GM12874 (cell line): ENCODE results near the gene GUK1.

Source experiments
- TF ChIP-seq, protein P1 (sequence below): IDR thresholded peaks from 2 replicates; pipeline ENCODE4 v1.5.1; 2011; ENCODE audit warnings: low read depth, mild to moderate bottlenecking, control low read depth, low read length, moderate library complexity; ENCODE audit not compliant: insufficient read depth

GUK1 gene

DNA sequence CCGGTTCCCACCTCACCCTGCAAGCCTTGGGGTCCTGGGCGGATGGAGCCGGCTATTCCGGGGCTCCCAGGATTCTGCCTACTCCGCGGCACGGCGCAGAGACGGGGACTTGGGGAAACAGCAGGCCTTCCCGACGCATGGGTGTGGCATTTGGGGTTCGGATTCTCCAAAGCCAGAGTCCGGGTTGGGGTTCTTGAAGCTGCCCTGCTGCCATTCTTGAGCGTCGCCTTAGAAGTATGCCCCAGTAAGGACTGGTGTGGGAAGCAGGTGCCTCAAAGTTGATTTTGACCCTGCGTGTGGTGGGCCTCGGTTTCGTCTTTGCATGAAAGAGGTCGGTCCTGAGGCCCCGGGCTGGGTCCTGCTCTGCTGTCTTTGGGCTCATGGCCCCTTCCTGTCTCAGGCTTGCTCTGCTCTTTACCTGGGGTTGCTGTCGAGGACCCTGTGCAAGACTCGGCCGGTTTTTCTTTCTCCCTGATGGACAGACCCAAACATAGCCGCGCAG lies 696 bp downstream of the GUK1 start:
- TF ChIP-seq, protein P1, sequence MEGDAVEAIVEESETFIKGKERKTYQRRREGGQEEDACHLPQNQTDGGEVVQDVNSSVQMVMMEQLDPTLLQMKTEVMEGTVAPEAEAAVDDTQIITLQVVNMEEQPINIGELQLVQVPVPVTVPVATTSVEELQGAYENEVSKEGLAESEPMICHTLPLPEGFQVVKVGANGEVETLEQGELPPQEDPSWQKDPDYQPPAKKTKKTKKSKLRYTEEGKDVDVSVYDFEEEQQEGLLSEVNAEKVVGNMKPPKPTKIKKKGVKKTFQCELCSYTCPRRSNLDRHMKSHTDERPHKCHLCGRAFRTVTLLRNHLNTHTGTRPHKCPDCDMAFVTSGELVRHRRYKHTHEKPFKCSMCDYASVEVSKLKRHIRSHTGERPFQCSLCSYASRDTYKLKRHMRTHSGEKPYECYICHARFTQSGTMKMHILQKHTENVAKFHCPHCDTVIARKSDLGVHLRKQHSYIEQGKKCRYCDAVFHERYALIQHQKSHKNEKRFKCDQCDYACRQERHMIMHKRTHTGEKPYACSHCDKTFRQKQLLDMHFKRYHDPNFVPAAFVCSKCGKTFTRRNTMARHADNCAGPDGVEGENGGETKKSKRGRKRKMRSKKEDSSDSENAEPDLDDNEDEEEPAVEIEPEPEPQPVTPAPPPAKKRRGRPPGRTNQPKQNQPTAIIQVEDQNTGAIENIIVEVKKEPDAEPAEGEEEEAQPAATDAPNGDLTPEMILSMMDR: no peak

DNA sequence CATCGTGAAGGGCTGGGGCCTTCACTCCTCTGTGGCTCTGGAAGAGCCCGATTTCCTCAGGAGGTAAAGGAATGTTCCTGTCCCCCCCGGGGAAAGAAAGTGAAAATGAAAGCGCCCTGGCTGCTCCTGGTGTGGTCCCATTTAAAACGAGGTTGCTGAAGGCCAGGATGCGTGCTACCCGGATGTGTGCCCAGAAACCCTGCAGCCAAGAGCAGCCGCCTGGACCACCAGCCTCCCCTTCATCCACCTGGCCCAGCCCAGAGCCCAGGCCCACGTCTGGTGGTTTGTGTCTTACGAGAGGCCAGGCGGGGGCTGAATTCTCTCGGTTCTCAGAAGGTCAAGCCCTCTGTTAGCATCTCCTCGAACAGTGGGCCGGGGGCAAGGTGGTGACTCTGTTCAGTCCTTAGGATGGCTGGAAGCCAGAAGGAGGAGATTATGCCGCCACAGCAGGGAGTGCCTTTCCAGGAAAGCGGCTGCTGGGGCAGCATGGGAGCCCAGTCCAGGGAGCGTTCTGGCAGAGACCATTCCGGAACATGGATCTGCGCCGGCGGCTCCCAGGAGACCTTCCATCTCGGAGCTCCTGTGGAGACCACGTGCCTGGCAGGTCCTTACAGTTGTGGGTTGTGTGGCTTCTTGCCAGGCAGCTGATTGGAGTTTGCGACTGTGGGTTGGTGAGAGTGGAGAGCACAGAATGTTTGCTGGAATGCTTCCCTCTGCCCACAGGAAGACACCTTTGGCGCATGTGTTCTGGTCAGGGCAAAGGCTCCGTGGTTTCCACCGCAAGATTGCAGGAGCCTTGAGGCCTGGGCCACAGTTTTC lies 1.4 kb downstream of the GUK1 start:
- TF ChIP-seq, protein P1: no peak

DNA sequence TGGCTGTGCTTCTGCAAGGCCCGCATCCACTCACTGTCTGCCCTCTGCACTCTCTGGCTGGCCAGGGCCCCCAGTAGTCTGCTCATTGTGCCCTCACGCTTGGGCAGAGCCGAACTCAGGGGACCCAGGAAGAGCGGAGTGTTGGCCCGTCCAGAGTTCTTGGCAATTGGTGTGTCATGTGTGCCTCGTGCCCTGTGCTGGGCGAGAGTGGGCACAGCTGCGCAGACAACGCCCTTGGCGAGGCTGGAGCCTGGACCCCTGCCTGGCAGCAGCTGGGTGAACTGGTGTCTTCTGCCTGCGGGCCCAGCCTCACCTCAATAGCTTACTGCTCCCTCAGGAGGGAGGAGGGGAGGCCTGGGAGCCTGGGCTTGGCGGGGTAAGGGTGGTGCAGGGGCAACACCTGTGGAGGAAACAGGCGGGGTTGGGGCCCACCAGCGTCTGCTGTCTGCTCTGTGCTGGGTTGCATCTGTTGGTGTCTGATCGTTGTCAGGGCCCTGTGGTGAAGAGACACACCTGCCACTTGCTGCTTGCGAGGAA lies 2.1 kb downstream of the GUK1 start:
- TF ChIP-seq, protein P1: no peak

DNA sequence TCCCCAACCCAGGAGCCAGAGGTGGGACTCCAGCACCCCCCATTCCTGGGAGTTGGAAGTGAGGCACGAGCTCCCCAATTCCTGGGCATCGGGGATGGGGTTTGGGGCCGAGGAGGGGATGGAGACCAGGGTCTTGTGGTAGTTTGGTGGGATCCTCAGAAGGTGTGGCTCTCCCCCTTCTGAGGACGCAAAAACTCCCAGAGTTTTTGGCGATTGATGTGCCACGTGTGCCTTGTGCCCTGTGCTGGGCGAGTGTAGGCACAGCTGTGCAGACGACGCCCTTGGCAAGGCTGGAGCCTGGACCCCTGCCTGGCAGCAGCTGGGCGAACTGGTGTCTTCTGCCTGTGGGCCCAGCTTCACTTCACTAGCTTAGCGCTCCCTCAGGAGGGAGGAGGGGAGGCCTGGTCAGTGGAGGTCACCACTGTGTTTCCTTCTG lies 2.6 kb downstream of the GUK1 start:
- TF ChIP-seq, protein P1: no peak

DNA sequence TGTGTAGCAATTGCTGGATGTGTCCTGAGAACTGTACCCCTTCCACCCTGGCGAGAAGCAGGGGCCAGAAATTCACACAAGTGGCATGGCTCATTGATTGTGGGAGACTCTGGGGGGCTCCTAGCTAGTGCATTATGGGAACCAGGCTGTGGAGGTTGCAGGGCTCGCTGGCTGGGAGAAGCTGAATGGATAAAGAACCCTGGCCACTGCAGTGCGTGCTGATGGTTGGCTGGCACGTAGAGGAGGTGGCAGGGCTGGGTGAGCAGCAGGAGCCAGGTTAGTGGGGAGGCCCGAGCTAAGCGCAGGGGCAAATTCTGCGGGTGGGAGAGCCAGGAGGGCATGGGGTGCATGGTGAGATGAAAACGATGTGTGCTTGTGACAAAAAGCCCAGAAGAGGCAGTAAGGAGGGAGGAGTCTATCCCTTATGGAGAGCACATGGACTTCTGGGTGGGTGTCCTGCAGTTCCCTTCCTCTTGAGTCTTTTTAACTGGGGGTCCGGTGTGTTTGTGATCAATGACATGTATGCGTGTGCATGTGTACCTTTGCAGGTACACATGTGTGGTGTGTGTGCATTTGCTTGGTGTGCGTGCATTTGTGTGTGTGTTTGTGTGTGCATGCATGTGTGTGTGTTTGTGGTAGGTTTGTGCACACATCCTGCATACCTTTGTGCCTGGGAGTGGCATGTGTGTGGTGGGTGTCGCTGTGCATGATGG lies 3.6 kb downstream of the GUK1 start:
- TF ChIP-seq, protein P1: no peak

DNA sequence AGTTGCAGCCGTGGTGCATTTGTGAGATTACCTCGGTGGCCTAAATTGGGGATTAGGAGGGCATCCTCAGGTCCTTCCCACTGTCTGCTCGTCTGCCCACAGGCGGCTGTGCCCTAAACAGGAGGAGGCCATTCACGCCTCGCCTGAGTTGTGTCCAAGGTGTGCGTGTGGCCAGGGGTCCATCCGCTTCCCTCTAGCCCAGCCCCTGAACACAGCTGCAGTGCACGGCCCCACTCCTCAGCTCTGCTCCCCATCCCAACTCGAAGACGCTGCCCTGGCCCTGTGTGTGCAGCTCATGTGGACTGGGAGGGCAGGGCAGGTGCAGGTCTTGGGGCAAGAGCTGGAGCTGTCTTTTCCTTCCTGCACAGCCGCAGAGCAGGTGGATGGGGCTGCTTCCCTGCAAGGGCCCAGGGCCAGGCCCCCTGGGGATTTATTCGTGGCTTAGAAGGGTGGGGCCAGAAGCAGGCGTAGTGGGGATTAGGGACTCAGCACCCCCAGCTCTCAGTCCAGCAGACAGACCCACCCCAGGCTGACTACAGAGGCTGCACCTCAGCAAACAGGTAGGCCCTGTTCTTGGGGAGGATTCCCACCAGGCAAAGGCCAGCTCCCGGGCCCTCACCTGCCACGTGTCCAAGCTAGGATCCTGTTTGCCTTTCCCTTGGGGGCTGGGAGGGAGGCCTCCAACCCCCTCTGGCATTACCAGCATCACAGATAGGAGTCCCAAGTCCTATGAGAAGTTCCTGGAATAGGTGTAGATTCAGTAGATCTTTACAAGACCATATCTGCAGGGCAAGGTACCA lies 4.3 kb downstream of the GUK1 start:
- TF ChIP-seq, protein P1: no peak
